ENCODE results near the gene CNIH2. TPM values are rescaled to one million over a fixed set of nuclear protein-coding genes. Genes with fewer than 3 reads are reported as not detected.

The CNIH2 gene
- total RNA-seq, 3 donors from 2014 or later (not counting 1 experiment from before 2014, with no cell fraction given), result 6.3 to 8.8 (median 7.1) TPM

DNA sequence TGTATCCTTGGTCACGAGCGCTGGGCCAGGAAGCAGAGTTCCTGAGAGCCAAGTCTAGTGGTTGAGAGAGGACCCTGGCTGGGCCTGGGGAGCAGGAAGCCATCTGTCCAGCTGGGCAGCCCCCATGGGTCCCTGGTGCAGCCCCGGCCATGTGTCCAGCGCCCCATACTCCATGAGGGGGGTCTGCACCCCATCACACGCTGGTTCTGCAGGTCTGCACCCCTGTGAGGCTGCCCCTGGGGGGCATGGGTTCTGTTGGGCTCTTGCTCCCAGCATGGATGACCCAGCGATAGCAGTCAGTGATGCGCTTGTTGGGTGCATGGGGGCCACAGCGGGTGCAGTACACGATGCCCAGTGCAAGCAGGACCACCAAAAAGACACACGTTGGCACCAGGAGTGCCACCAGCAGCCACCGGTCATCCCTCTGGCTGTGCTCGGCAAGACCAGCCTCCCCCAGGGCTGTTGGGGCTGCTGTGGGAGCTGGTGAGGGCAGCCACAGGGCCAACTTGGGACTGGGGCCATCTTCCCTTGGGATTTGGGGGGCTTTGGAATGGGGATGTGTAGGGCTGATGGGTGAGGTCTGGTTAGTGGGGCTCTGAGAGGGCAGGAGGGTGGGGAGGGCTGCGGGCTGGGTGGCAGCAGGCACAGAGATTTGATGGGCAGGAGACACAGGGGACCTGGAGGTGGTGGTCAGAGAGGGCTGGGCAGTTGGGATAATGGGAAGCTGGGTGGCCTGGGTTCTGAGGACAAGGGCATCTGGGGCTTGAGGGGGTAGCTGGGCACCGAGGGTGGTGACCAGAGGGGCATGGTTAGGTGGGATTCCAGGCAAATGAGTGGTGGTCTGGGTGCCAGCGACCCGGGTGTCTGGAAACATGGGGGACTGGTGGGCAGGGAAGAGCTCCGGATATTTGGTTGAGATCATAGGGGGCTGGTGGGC, 36.9 kb downstream of the CNIH2 start:
- no peak overlapping the region for H3K4me3 ChIP-seq (ENCODE audit: low read length)
- TF ChIP-seq, protein P1, sequence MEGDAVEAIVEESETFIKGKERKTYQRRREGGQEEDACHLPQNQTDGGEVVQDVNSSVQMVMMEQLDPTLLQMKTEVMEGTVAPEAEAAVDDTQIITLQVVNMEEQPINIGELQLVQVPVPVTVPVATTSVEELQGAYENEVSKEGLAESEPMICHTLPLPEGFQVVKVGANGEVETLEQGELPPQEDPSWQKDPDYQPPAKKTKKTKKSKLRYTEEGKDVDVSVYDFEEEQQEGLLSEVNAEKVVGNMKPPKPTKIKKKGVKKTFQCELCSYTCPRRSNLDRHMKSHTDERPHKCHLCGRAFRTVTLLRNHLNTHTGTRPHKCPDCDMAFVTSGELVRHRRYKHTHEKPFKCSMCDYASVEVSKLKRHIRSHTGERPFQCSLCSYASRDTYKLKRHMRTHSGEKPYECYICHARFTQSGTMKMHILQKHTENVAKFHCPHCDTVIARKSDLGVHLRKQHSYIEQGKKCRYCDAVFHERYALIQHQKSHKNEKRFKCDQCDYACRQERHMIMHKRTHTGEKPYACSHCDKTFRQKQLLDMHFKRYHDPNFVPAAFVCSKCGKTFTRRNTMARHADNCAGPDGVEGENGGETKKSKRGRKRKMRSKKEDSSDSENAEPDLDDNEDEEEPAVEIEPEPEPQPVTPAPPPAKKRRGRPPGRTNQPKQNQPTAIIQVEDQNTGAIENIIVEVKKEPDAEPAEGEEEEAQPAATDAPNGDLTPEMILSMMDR (IDR thresholded peaks at IDR 0.05), result no peak
- no peaks in the 10 kb centered on the region for H3K9me3 Mint-ChIP-seq
- H3K27me3 Mint-ChIP-seq (ENCODE audit: low read depth in 2 of 2), result peaks cover 23 to 24% of the 10 kb centered on the region in 2 donors
- 91% methylated on average over 17 of the region's 17 CpGs for WGBS (ENCODE audit: insufficient coverage)
- no peaks in the 10 kb centered on the region for H3K36me3 ChIP-seq (ENCODE audit: control insufficient read depth, insufficient read depth, low read length)
- no peaks in the 10 kb centered on the region for H3K9me3 ChIP-seq (ENCODE audit: control insufficient read depth, insufficient read depth, low read length)
- intact Hi-C loops (cut with micrococcal nuclease), result no loop called here
- no peak for ATAC-seq
- no peak overlapping the region for H3K27ac ChIP-seq (ENCODE audit: low read length)
- peak overlapping the region; percentile 57 for H3K4me3 Mint-ChIP-seq
- no peak for DNase-seq
- no peaks in the 10 kb centered on the region for H3K36me3 Mint-ChIP-seq
- peaks cover 45% of the 10 kb centered on the region for H3K4me1 ChIP-seq (ENCODE audit: control insufficient read depth, insufficient read depth, low read length)
- no peaks in the 10 kb centered on the region for H3K27me3 ChIP-seq (ENCODE audit: control insufficient read depth, insufficient read depth, low read length)
- peaks cover 18 to 43% of the 10 kb centered on the region in 2 donors for H3K4me1 Mint-ChIP-seq
- peak overlapping the region in 1 of 2 donors; percentile 73 for H3K27ac Mint-ChIP-seq

DNA sequence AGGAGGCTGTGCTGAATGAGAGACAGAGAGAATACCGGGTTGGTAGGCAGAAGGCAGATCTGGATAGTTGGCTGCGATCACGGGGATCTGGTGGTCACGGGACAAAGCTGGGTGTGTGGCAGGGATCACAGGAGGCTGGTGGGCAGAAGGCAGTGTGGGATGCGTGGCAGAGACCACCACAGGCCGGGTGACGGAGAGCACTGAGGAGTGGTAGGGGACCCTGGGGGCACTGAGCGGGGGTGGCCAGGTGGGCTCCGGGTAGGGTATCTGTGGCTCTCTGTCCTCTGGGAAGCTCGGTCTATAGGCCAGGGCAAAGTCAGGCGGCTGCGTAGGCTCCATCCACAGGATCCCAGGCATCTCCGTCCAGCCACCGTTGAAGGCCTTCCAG, 37.5 kb downstream of the CNIH2 start:
- H3K36me3 Mint-ChIP-seq, result no peaks in the 10 kb centered on the region
- no peak overlapping the region for H3K27ac ChIP-seq (ENCODE audit: low read length)
- H3K27me3 ChIP-seq (ENCODE audit: control insufficient read depth, insufficient read depth, low read length), result no peaks in the 10 kb centered on the region
- peak overlapping the region in 1 of 2 donors; percentile 22 for H3K27ac Mint-ChIP-seq
- H3K4me3 ChIP-seq (ENCODE audit: low read length), result no peak overlapping the region
- peaks cover 24 to 28% of the 10 kb centered on the region in 2 donors for H3K27me3 Mint-ChIP-seq (ENCODE audit: low read depth in 2 of 2)
- peak overlapping the region; percentile 57 for H3K4me3 Mint-ChIP-seq
- ATAC-seq (no peak), DNase-seq (no peak)
- H3K4me1 ChIP-seq (ENCODE audit: control insufficient read depth, insufficient read depth, low read length), result peaks cover 45% of the 10 kb centered on the region
- H3K4me1 Mint-ChIP-seq, result peaks cover 18 to 43% of the 10 kb centered on the region in 2 donors
- H3K9me3 ChIP-seq (ENCODE audit: control insufficient read depth, insufficient read depth, low read length), result no peaks in the 10 kb centered on the region
- intact Hi-C loops (cut with micrococcal nuclease), result no loop called here
- H3K36me3 ChIP-seq (ENCODE audit: control insufficient read depth, insufficient read depth, low read length), result no peaks in the 10 kb centered on the region
- no peaks in the 10 kb centered on the region for H3K9me3 Mint-ChIP-seq
- TF ChIP-seq, protein P1 (IDR thresholded peaks at IDR 0.05), result no peak
- WGBS (ENCODE audit: insufficient coverage), result 97% methylated on average over 14 of the region's 14 CpGs

DNA sequence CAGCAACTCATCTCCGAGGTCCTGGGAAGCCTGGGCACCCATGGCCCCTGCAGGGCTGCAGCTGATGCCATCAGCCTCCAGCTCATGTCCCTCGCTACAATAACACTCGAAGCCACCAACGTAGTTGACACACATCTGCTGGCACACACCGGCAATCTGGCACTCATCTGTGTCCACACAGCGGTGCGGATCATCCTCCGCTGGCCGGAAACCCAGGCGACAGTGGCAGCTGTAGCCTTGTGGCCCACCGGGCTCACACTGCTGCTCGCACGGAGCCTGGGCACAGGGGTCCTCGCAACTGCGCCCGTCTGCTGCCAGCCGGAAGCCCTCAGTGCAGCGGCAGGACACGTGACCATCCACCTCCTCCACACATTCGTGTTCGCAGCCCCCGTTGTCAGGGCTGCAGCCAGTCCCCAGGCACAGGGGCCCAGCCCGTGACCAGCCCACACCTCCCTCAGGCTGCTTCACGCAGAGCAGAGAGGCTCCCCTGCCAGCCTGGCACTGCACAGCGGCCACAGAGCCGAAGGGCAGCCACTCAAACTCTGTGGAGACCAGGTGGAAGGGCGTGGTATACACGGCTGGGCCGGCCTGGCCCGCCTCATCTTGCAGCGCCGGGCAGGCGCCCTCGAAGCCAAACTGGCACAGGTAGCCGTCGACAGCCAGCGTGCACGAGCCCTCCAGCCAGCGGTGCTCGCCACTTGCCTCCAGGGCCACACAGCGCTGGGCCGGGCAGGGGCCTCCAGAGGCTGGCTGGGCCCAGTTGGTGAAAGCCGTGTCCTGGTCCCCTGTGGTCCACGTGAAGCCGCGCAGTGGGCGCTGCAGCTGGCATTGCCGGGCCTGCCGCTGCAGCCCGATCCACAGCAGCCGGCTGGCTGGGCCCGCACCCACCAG, 38.2 kb downstream of the CNIH2 start:
- 92% methylated on average over 52 of the region's 52 CpGs for WGBS (ENCODE audit: insufficient coverage)
- peaks cover 24 to 28% of the 10 kb centered on the region in 2 donors for H3K27me3 Mint-ChIP-seq (ENCODE audit: low read depth in 2 of 2)
- H3K27me3 ChIP-seq (ENCODE audit: control insufficient read depth, insufficient read depth, low read length), result no peaks in the 10 kb centered on the region
- H3K9me3 Mint-ChIP-seq, result no peaks in the 10 kb centered on the region
- H3K4me3 ChIP-seq (ENCODE audit: low read length), result no peak overlapping the region
- intact Hi-C loops (cut with micrococcal nuclease), result no loop called here
- peaks cover 45% of the 10 kb centered on the region for H3K4me1 ChIP-seq (ENCODE audit: control insufficient read depth, insufficient read depth, low read length)
- no peaks in the 10 kb centered on the region for H3K36me3 Mint-ChIP-seq
- H3K27ac Mint-ChIP-seq, result no peak overlapping the region
- ATAC-seq (no peak), DNase-seq (peak in 1 of 2 donors; percentile 50)
- peaks cover 18 to 43% of the 10 kb centered on the region in 2 donors for H3K4me1 Mint-ChIP-seq
- no peak overlapping the region for H3K4me3 Mint-ChIP-seq
- no peak overlapping the region for H3K27ac ChIP-seq (ENCODE audit: low read length)
- no peaks in the 10 kb centered on the region for H3K36me3 ChIP-seq (ENCODE audit: control insufficient read depth, insufficient read depth, low read length)
- TF ChIP-seq, protein P1 (IDR thresholded peaks at IDR 0.05), result no peak
- H3K9me3 ChIP-seq (ENCODE audit: control insufficient read depth, insufficient read depth, low read length), result no peaks in the 10 kb centered on the region

Data from natural killer cell (primary cell).